ENCODE data around the gene CHRDL2. TPM values are rescaled to one million over a fixed set of nuclear protein-coding genes. Genes with fewer than 3 reads are reported as not detected.

Gene CHRDL2
- total RNA-seq, 1 donor from 2014 or later = not detected

GRCh38 chr11:74702383-74703007 is 28.7 kb downstream of the CHRDL2 start:
- TF ChIP-seq CTCF (IDR thresholded peaks at IDR 0.05; ENCODE audit: insufficient read depth, low read length, poor library complexity, severe bottlenecking) = peak; percentile 96
- Histone ChIP-seq H3K36me3 (ENCODE audit: control insufficient read depth, insufficient read depth, low read length) (no peaks in the 10 kb centered on the region), H3K27me3 (ENCODE audit: control insufficient read depth, insufficient read depth, low read length) (no peaks in the 10 kb centered on the region), H3K4me3 (ENCODE audit: low read depth, low read length) (no peak overlapping the region)
- DNase-seq (ENCODE audit: low read depth) = no peak

GRCh38 chr11:74701351-74701750 is 29.9 kb downstream of the CHRDL2 start:
- peak; percentile 2 for TF ChIP-seq CTCF (IDR thresholded peaks at IDR 0.05; ENCODE audit: insufficient read depth, low read length, poor library complexity, severe bottlenecking)
- no peaks in the 10 kb centered on the region for H3K27me3 ChIP-seq (ENCODE audit: control insufficient read depth, insufficient read depth, low read length)
- H3K36me3 ChIP-seq (ENCODE audit: control insufficient read depth, insufficient read depth, low read length) = no peaks in the 10 kb centered on the region
- no peak overlapping the region for H3K4me3 ChIP-seq (ENCODE audit: low read depth, low read length)
- no peak for DNase-seq (ENCODE audit: low read depth)

GRCh38 chr11:74699615-74700396 is 31.4 kb downstream of the CHRDL2 start:
- no peaks in the 10 kb centered on the region for H3K27me3 ChIP-seq (ENCODE audit: control insufficient read depth, insufficient read depth, low read length)
- DNase-seq (ENCODE audit: low read depth) = no peak
- H3K36me3 ChIP-seq (ENCODE audit: control insufficient read depth, insufficient read depth, low read length) = no peaks in the 10 kb centered on the region
- H3K4me3 ChIP-seq (ENCODE audit: low read depth, low read length) = no peak overlapping the region
- TF ChIP-seq CTCF (IDR thresholded peaks at IDR 0.05; ENCODE audit: insufficient read depth, low read length, poor library complexity, severe bottlenecking) = no peak

GRCh38 chr11:74697722-74698121 is 33.5 kb downstream of the CHRDL2 start:
- TF ChIP-seq CTCF (IDR thresholded peaks at IDR 0.05; ENCODE audit: insufficient read depth, low read length, poor library complexity, severe bottlenecking) = no peak
- no peak overlapping the region for H3K4me3 ChIP-seq (ENCODE audit: low read depth, low read length)
- no peaks in the 10 kb centered on the region for H3K27me3 ChIP-seq (ENCODE audit: control insufficient read depth, insufficient read depth, low read length)
- H3K36me3 ChIP-seq (ENCODE audit: control insufficient read depth, insufficient read depth, low read length) = no peaks in the 10 kb centered on the region
- DNase-seq (ENCODE audit: low read depth) = no peak

- DNase-seq (ENCODE audit: low read depth) = peak; percentile 62
- Histone ChIP-seq H3K27me3 (ENCODE audit: control insufficient read depth, insufficient read depth, low read length) (no peaks in the 10 kb centered on the region), H3K4me3 (ENCODE audit: low read depth, low read length) (no peak overlapping the region), H3K36me3 (ENCODE audit: control insufficient read depth, insufficient read depth, low read length) (no peaks in the 10 kb centered on the region)
- no peak for TF ChIP-seq CTCF (IDR thresholded peaks at IDR 0.05; ENCODE audit: insufficient read depth, low read length, poor library complexity, severe bottlenecking)
Measured at GRCh38 chr11:74696939-74697675, 34.1 kb downstream of the CHRDL2 start.

Measured in kidney epithelial cell (primary cell).